OCI-LY3 (cell line): ENCODE measurements around the gene AFF1.

Source experiments
- H2AFZ ChIP-seq: fragments of 200-600, 300-600 bp; shearing (Covaris generic); 2 replicates; pipeline ENCODE4 v1.6.0; 2014; ENCODE audit warnings: antibody characterized with exemption, low read depth, low read length
- H3K27ac ChIP-seq: fragments of 200-600, 300-600 bp; sonication (generic); 2 replicates; pipeline ENCODE4 v1.5.1; 2014; ENCODE audit warnings: mild to moderate bottlenecking, low read length, moderate library complexity, mixed read lengths
- H3K27me3 ChIP-seq: fragments of 200-600, 300-600 bp; sonication (generic); 2 replicates; pipeline ENCODE4 v1.6.1; 2014; ENCODE audit warnings: low read depth, low read length, mixed read lengths
- H3K36me3 ChIP-seq: fragments of 200-600, 300-600 bp; sonication (generic); replicated peaks from 2 replicates; pipeline ENCODE3; 2014; ENCODE audit warnings: low read depth, low read length, mixed read lengths
- H3K4me1 ChIP-seq: fragments of 300-600, 200-600 bp; sonication (generic); 2 replicates; pipeline ENCODE4 v1.6.1; 2014; ENCODE audit warnings: low read length, mixed read lengths
- H3K4me2 ChIP-seq: fragments of 200-600, 300-600 bp; sonication (generic); 2 replicates; pipeline ENCODE4 v1.6.1; 2014; ENCODE audit warnings: low read length, mixed read lengths
- H3K4me3 ChIP-seq: fragments of 300-600, 200-600 bp; sonication (generic); 2 replicates; pipeline ENCODE4 v1.5.1; 2014; ENCODE audit warnings: antibody characterized with exemption, mild to moderate bottlenecking, low read length, moderate library complexity
- H3K79me2 ChIP-seq: fragments of 300-600, 200-600 bp; shearing (Covaris generic); 2 replicates; pipeline ENCODE4 v1.6.1; 2014; ENCODE audit warnings: mild to moderate bottlenecking, low read length, mixed read lengths
- H3K9ac ChIP-seq: fragments of 300-600, 200-600 bp; shearing (Covaris generic); 2 replicates; pipeline ENCODE4 v1.6.0; 2014; ENCODE audit warnings: mild to moderate bottlenecking, low read length, moderate library complexity
- H3K9me3 ChIP-seq: fragments of 200-600, 300-600 bp; shearing (Covaris generic); 2 replicates; pipeline ENCODE4 v1.6.1; 2014; ENCODE audit warnings: low read length, mixed read lengths; ENCODE audit not compliant: insufficient read depth
- H4K20me1 ChIP-seq: fragments of 200-600, 300-600 bp; sonication (generic); 2 replicates; pipeline ENCODE4 v1.6.1; 2016; ENCODE audit warnings: low read length, mixed read lengths; ENCODE audit not compliant: insufficient read depth
- EZH2phosphoT487 ChIP-seq: fragments of 200-600 bp; shearing (Covaris generic); IDR thresholded peaks from 2 replicates; pipeline ENCODE4 v1.6.1; 2018; ENCODE audit warnings: antibody characterized with exemption, mixed run types, low read depth
- TF ChIP-seq, protein P1 (sequence below): fragments of 200-600, 300-600 bp; sonication (generic); IDR thresholded peaks from 2 replicates; pipeline ENCODE4 v1.5.1; 2014; ENCODE audit warnings: antibody characterized with exemption, low read length, low read depth

AFF1 gene

DNA sequence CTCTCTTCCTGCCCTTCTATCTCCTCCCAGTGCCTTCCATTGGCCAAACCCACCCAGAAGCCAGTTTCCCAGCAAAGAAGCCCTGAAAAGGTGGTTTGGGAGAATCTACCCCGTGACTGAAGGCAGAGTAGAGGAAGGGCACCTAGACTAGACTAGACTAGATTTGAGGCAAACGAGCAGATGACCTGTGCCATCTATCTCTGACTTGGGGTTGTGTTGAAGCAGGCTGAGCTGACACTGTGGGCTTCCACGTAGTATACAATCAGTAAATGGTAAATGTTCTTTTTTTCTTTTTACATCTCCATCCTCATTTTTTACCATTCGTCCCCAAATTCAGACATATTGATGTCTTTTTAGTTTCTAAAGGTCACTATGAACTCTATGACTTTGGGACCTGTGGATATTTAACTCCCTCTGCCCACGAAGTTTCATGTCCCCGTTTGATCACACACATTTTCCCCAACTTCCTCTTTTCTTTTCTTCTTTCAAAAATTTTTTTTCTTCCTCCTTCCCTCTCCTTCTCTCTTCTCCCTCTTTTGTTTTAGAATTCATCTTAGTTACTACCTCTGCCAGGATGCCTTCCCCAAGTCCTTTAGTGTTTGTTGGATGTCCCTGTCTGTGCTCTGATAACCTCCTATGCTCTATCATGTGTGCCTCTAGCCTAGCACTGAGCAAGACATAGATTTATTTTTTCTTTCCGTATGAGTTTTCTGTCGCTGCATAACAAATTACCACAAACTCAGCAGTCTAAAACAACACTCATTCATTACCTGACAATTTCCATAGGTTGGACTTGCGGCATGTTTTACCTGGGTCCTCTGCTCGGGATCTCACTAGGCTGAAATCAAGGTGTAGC is 6.2 kb upstream of the AFF1 start:
- H3K36me3 ChIP-seq, result no peaks in the 10 kb centered on the region
- TF ChIP-seq EZH2phosphoT487, result no peak
- H3K4me2 ChIP-seq, result peak overlapping the region; percentile 42
- 0 out of 2 replicates have a peak overlapping the region, but pooled peaks have one; percentile 2 for H3K4me3 ChIP-seq
- H3K9me3 ChIP-seq, result no peaks in the 10 kb centered on the region
- H3K27ac ChIP-seq, result no peak overlapping the region
- no peak overlapping the region for H2AFZ ChIP-seq
- peaks cover 20% of the 10 kb centered on the region for H3K4me1 ChIP-seq
- no peaks in the 10 kb centered on the region for H3K27me3 ChIP-seq
- no peaks in the 10 kb centered on the region for H4K20me1 ChIP-seq
- H3K79me2 ChIP-seq, result no peaks in the 10 kb centered on the region
- no peak overlapping the region for H3K9ac ChIP-seq

DNA sequence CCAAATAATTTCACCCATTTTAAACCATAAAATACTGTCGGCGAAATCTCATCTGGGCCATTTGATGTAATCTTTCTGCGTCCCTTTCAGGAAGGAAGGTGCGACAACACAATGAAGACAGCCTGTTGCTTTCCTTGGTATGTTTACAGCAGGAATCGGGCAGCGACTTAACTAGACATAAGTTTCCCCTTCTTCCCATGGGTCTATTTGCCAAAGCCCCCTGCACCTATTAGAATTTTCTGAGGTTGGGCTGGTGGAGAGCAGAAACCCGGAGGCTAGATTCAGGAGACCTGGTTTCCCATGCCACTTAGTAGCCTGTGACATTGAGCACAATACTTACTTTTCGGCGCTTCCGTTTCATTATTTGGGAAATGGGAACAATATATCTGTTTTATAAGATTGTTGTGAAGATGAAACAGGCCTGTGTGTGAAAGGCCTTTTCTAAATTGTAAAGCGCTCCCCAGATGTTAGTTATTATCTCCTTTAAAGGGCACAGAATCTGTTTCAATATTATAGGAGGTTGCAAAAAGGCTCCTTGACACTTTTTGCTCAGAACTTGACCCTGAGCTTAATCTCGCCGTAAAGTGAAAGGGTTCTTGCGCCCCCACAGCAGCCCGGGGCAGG is 552 bp upstream of the AFF1 start:
- Histone ChIP-seq H3K36me3 (no peaks in the 10 kb centered on the region), H3K4me2 (peak overlapping the region; percentile 89), H3K27ac (peak overlapping the region; percentile 45), H3K9me3 (no peaks in the 10 kb centered on the region), H3K4me1 (peaks cover 28% of the 10 kb centered on the region), H2AFZ (peak overlapping the region; percentile 62), H3K9ac (peak overlapping the region; percentile 67), H3K79me2 (peaks cover 32% of the 10 kb centered on the region), H4K20me1 (peaks cover 8% of the 10 kb centered on the region; the same call in 1 of the 2 replicates), H3K27me3 (no peaks in the 10 kb centered on the region), H3K4me3 (peak overlapping the region; percentile 98)
- TF ChIP-seq, protein P1, sequence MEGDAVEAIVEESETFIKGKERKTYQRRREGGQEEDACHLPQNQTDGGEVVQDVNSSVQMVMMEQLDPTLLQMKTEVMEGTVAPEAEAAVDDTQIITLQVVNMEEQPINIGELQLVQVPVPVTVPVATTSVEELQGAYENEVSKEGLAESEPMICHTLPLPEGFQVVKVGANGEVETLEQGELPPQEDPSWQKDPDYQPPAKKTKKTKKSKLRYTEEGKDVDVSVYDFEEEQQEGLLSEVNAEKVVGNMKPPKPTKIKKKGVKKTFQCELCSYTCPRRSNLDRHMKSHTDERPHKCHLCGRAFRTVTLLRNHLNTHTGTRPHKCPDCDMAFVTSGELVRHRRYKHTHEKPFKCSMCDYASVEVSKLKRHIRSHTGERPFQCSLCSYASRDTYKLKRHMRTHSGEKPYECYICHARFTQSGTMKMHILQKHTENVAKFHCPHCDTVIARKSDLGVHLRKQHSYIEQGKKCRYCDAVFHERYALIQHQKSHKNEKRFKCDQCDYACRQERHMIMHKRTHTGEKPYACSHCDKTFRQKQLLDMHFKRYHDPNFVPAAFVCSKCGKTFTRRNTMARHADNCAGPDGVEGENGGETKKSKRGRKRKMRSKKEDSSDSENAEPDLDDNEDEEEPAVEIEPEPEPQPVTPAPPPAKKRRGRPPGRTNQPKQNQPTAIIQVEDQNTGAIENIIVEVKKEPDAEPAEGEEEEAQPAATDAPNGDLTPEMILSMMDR, result no peak

DNA sequence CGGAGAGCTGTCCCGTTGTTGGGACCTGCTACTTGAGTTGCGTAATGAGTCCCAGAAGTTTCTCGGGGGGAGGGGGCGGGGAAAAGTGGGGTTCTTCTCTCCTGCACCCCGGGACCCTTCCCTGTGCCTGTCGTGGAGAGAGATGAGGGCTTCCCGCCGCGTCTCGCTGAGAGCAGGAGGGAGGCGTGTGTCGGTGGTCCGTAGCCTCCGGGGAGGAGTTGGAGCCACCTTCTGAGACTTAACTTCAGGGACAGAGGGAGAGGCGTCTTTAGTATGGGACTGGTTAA is 698 bp downstream of the AFF1 start:
- Histone ChIP-seq H3K79me2 (peaks cover 45% of the 10 kb centered on the region), H3K4me3 (peak overlapping the region; percentile 98), H3K9ac (peak overlapping the region; percentile 97), H3K27me3 (no peaks in the 10 kb centered on the region), H3K36me3 (no peaks in the 10 kb centered on the region), H3K27ac (peak overlapping the region; percentile 86), H2AFZ (peak overlapping the region; percentile 39), H3K9me3 (no peaks in the 10 kb centered on the region), H3K4me1 (peaks cover 39% of the 10 kb centered on the region), H3K4me2 (peak overlapping the region; percentile 94), H4K20me1 (peaks cover 20% of the 10 kb centered on the region; the same call in 1 of the 2 replicates)
- TF ChIP-seq EZH2phosphoT487, result no peak
- TF ChIP-seq, protein P1, result no peak

DNA sequence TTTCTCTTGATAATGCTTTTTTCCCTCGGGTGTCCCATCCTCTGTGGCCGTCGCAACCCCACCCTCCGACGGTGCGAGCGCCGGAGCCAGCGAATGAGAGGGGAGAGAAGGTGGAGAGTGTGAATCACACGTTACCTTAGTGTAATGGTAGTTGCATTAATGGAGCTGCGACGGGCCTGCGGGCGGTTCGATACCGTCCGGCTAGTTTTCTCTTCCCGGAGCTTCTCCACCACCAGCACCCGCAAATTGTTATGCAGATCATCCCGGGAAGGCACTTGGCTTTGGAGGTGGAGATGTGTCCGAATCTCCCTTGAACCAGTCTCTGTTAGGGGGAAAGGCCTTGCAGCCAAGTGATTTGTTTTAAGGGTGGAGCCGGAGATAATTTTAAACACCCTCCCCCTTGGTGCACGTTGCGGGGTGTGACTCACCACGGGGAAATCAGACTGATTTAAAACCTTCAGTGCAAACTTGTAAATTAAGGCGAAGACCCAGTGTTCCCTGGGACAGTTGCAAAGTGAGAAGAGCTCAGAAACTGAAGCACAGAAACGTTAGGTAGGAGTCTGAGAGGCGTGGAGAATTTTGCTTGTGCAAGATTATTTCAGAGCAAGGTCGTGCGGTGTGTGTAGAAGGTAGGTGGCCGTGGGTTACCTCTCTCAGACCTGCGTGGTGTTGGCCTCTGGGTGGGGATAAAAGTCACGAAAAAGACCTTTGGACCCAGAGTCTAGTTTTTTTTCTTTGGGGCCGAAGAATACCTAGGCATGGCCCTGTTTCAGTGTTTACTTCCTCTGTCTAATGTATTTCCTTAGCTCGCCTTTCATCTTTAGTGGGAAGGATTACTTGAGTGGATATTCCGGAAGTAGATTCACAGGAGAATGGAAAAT is 1.3 kb downstream of the AFF1 start:
- peak overlapping the region; percentile 86 for H3K27ac ChIP-seq
- H2AFZ ChIP-seq, result peak overlapping the region; percentile 39
- peaks cover 25% of the 10 kb centered on the region; the same call in 1 of the 2 replicates for H4K20me1 ChIP-seq
- no peaks in the 10 kb centered on the region for H3K36me3 ChIP-seq
- no peaks in the 10 kb centered on the region for H3K9me3 ChIP-seq
- peak overlapping the region; percentile 97 for H3K9ac ChIP-seq
- TF ChIP-seq, protein P1, result peak; percentile 47
- no peak for TF ChIP-seq EZH2phosphoT487
- no peaks in the 10 kb centered on the region for H3K27me3 ChIP-seq
- peaks cover 40% of the 10 kb centered on the region for H3K4me1 ChIP-seq
- H3K4me2 ChIP-seq, result peak overlapping the region; percentile 94
- H3K4me3 ChIP-seq, result peak overlapping the region; percentile 98
- H3K79me2 ChIP-seq, result peaks cover 50% of the 10 kb centered on the region
